Thymus (tissue), 2 donors: ENCODE results near the gene LDOC1. TPM values are rescaled to one million over a fixed set of nuclear protein-coding genes. Genes with fewer than 3 reads are reported as not detected.

Experiments used
- polyA plus RNA-seq: library from polyadenylated mRNA; stranded (reverse); fragments of 200-250 nt; gene quantifications from one replicate; pipeline ENCODE4 v1.2.3, GENCODE V29; 2013
- total RNA-seq: library from RNA; stranded (reverse); fragments of 120-200 nt; gene quantifications from one replicate; pipeline ENCODE4 v1.2.4, GENCODE V29; 2013
- donor health status: healthy.

The LDOC1 gene
- total and polyA plus RNA-seq, 2 donors: 1.8 to 31.3 TPM

Other genes starting within 250 kb of the LDOC1 start
- not detected for gene SPANXB1, start 174.5 kb downstream of the LDOC1 start, total RNA-seq
- 0.41 TPM for gene SPANXB1, start 174.5 kb downstream of the LDOC1 start, polyA plus RNA-seq
- gene SPANXC, start 65.4 kb upstream of the LDOC1 start, total RNA-seq: 0.24 TPM
- not detected for gene SPANXC, start 65.4 kb upstream of the LDOC1 start, polyA plus RNA-seq